OCI-LY3 (cell line): ENCODE measurements around the gene STARD13.

Source experiments
- H2AFZ ChIP-seq: fragments of 200-600, 300-600 bp; shearing (Covaris generic); 2 replicates; pipeline ENCODE4 v1.6.0; 2014; ENCODE audit warnings: antibody characterized with exemption, low read depth, low read length
- H3K27ac ChIP-seq: fragments of 200-600, 300-600 bp; sonication (generic); 2 replicates; pipeline ENCODE4 v1.5.1; 2014; ENCODE audit warnings: mild to moderate bottlenecking, low read length, moderate library complexity, mixed read lengths
- H3K27me3 ChIP-seq: fragments of 200-600, 300-600 bp; sonication (generic); 2 replicates; pipeline ENCODE4 v1.6.1; 2014; ENCODE audit warnings: low read depth, low read length, mixed read lengths
- H3K36me3 ChIP-seq: fragments of 200-600, 300-600 bp; sonication (generic); replicated peaks from 2 replicates; pipeline ENCODE3; 2014; ENCODE audit warnings: low read depth, low read length, mixed read lengths
- H3K4me1 ChIP-seq: fragments of 300-600, 200-600 bp; sonication (generic); 2 replicates; pipeline ENCODE4 v1.6.1; 2014; ENCODE audit warnings: low read length, mixed read lengths
- H3K4me2 ChIP-seq: fragments of 200-600, 300-600 bp; sonication (generic); 2 replicates; pipeline ENCODE4 v1.6.1; 2014; ENCODE audit warnings: low read length, mixed read lengths
- H3K4me3 ChIP-seq: fragments of 300-600, 200-600 bp; sonication (generic); 2 replicates; pipeline ENCODE4 v1.5.1; 2014; ENCODE audit warnings: antibody characterized with exemption, mild to moderate bottlenecking, low read length, moderate library complexity
- H3K79me2 ChIP-seq: fragments of 300-600, 200-600 bp; shearing (Covaris generic); 2 replicates; pipeline ENCODE4 v1.6.1; 2014; ENCODE audit warnings: mild to moderate bottlenecking, low read length, mixed read lengths
- H3K9ac ChIP-seq: fragments of 300-600, 200-600 bp; shearing (Covaris generic); 2 replicates; pipeline ENCODE4 v1.6.0; 2014; ENCODE audit warnings: mild to moderate bottlenecking, low read length, moderate library complexity
- H3K9me3 ChIP-seq: fragments of 200-600, 300-600 bp; shearing (Covaris generic); 2 replicates; pipeline ENCODE4 v1.6.1; 2014; ENCODE audit warnings: low read length, mixed read lengths; ENCODE audit not compliant: insufficient read depth
- H4K20me1 ChIP-seq: fragments of 200-600, 300-600 bp; sonication (generic); 2 replicates; pipeline ENCODE4 v1.6.1; 2016; ENCODE audit warnings: low read length, mixed read lengths; ENCODE audit not compliant: insufficient read depth
- CTCF ChIP-seq: fragments of 200-600, 300-600 bp; sonication (generic); IDR thresholded peaks from 2 replicates; pipeline ENCODE4 v1.5.1; 2014; ENCODE audit warnings: antibody characterized with exemption, low read length, low read depth
- EZH2phosphoT487 ChIP-seq: fragments of 200-600 bp; shearing (Covaris generic); IDR thresholded peaks from 2 replicates; pipeline ENCODE4 v1.6.1; 2018; ENCODE audit warnings: antibody characterized with exemption, mixed run types, low read depth

The STARD13 gene

GRCh38 chr13:33109801-33110200 lies 175.8 kb downstream of the STARD13 start:
- Histone ChIP-seq H3K9ac (peak overlapping the region; percentile 13; the same call in 1 of the 2 replicates), H3K4me2 (peak overlapping the region; percentile 78), H2AFZ (peak overlapping the region; percentile 97), H3K9me3 (no peaks in the 10 kb centered on the region), H3K27ac (peak overlapping the region; percentile 11; the same call in 1 of the 2 replicates), H4K20me1 (no peaks in the 10 kb centered on the region), H3K36me3 (no peaks in the 10 kb centered on the region), H3K27me3 (no peaks in the 10 kb centered on the region), H3K4me1 (peaks cover 64% of the 10 kb centered on the region), H3K79me2 (no peaks in the 10 kb centered on the region), H3K4me3 (peak overlapping the region; percentile 8; the same call in 1 of the 2 replicates)
- TF ChIP-seq CTCF (peak; percentile 76), EZH2phosphoT487 (no peak)

GRCh38 chr13:33109271-33109697 lies 176.3 kb downstream of the STARD13 start:
- no peaks in the 10 kb centered on the region for H3K9me3 ChIP-seq
- peaks cover 66% of the 10 kb centered on the region for H3K4me1 ChIP-seq
- H3K36me3 ChIP-seq: no peaks in the 10 kb centered on the region
- TF ChIP-seq CTCF (no peak), EZH2phosphoT487 (no peak)
- peak overlapping the region; percentile 8; the same call in 1 of the 2 replicates for H3K4me3 ChIP-seq
- H3K9ac ChIP-seq: peak overlapping the region; percentile 13; the same call in 1 of the 2 replicates
- no peaks in the 10 kb centered on the region for H4K20me1 ChIP-seq
- H3K79me2 ChIP-seq: no peaks in the 10 kb centered on the region
- H3K27ac ChIP-seq: peak overlapping the region; percentile 11; the same call in 1 of the 2 replicates
- peak overlapping the region; percentile 97 for H2AFZ ChIP-seq
- H3K4me2 ChIP-seq: peak overlapping the region; percentile 78
- no peaks in the 10 kb centered on the region for H3K27me3 ChIP-seq

GRCh38 chr13:33108620-33109019 lies 176.9 kb downstream of the STARD13 start:
- TF ChIP-seq CTCF: no peak
- TF ChIP-seq EZH2phosphoT487: no peak

GRCh38 chr13:33107361-33107760 lies 178.2 kb downstream of the STARD13 start:
- 0 out of 2 replicates have a peak overlapping the region, but pooled peaks have one; percentile 12 for H3K27ac ChIP-seq
- H3K79me2 ChIP-seq: no peaks in the 10 kb centered on the region

More at GRCh38 chr13:33108620-33109019, 176.9 kb downstream of the STARD13 start:
- no peaks in the 10 kb centered on the region for H3K79me2 ChIP-seq
- no peak overlapping the region for H3K27ac ChIP-seq
- no peak overlapping the region for H3K4me3 ChIP-seq
- no peaks in the 10 kb centered on the region for H4K20me1 ChIP-seq
- H3K4me2 ChIP-seq: no peak overlapping the region
- H3K9ac ChIP-seq: no peak overlapping the region
- H3K4me1 ChIP-seq: peaks cover 66% of the 10 kb centered on the region
- no peaks in the 10 kb centered on the region for H3K9me3 ChIP-seq
- no peaks in the 10 kb centered on the region for H3K27me3 ChIP-seq
- no peaks in the 10 kb centered on the region for H3K36me3 ChIP-seq
- no peak overlapping the region for H2AFZ ChIP-seq

More at GRCh38 chr13:33107361-33107760, 178.2 kb downstream of the STARD13 start:
- peak overlapping the region; percentile 60 for H3K4me2 ChIP-seq
- no peaks in the 10 kb centered on the region for H4K20me1 ChIP-seq
- TF ChIP-seq CTCF: no peak
- no peak for TF ChIP-seq EZH2phosphoT487
- no peaks in the 10 kb centered on the region for H3K27me3 ChIP-seq
- 0 out of 2 replicates have a peak overlapping the region, but pooled peaks have one; percentile 12 for H3K4me3 ChIP-seq
- peaks cover 66% of the 10 kb centered on the region for H3K4me1 ChIP-seq
- H2AFZ ChIP-seq: no peak overlapping the region
- H3K9me3 ChIP-seq: no peaks in the 10 kb centered on the region
- no peaks in the 10 kb centered on the region for H3K36me3 ChIP-seq
- no peak overlapping the region for H3K9ac ChIP-seq
